OCI-LY1 (cell line): ENCODE data around the gene DZIP3.
A peak's percentile ranks its signal among the peaks of the same experiment; 100 is the strongest.

Source experiments
- H2AFZ ChIP-seq: fragments of 200-600 bp; sonication (generic), shearing (Covaris generic); 2 replicates; pipeline ENCODE4 v1.6.0; 2014; ENCODE audit warnings: antibody characterized with exemption, mild to moderate bottlenecking, low read length
- H3F3A ChIP-seq: fragments of 200-600 bp; sonication (generic), shearing (Covaris generic); 2 replicates; pipeline ENCODE4 v1.6.0; 2014; ENCODE audit warnings: mild to moderate bottlenecking, antibody characterized with exemption, low read length, moderate library complexity; ENCODE audit not compliant: insufficient read depth
- H3K27ac ChIP-seq: fragments of 200-600 bp; sonication (generic); 2 replicates; pipeline ENCODE4 v1.5.1; 2014; ENCODE audit warnings: low read length, mixed run types, mild to moderate bottlenecking, low read depth; ENCODE audit not compliant: poor library complexity, severe bottlenecking
- H3K27me3 ChIP-seq: fragments of 200-600 bp; sonication (generic); 2 replicates; pipeline ENCODE4 v1.6.0; 2014; ENCODE audit warnings: antibody characterized with exemption, mild to moderate bottlenecking, low read length, moderate library complexity; ENCODE audit not compliant: insufficient read depth
- H3K36me3 ChIP-seq: fragments of 200-600 bp; sonication (generic); 2 replicates; pipeline ENCODE4 v1.6.1; 2014; ENCODE audit warnings: mild to moderate bottlenecking, antibody characterized with exemption, low read length, moderate library complexity, mixed read lengths; ENCODE audit not compliant: insufficient read depth
- H3K4me1 ChIP-seq: fragments of 200-600 bp; sonication (generic); 2 replicates; pipeline ENCODE4 v1.5.1; 2014; ENCODE audit warnings: mild to moderate bottlenecking, low read length, moderate library complexity; ENCODE audit not compliant: insufficient read depth, severe bottlenecking
- H3K4me2 ChIP-seq: fragments of 200-600 bp; sonication (generic), shearing (Covaris generic); 2 replicates; pipeline ENCODE4 v1.6.1; 2014; ENCODE audit warnings: low read length
- H3K4me3 ChIP-seq: fragments of 200-600 bp; sonication (generic); 2 replicates; pipeline ENCODE4 v1.5.1; 2014; ENCODE audit warnings: low read length, low read depth, mild to moderate bottlenecking, mixed read lengths; ENCODE audit not compliant: poor library complexity, severe bottlenecking
- H3K79me2 ChIP-seq: fragments of 200-600 bp; shearing (Covaris generic); 2 replicates; pipeline ENCODE4 v1.6.1; 2016; ENCODE audit warnings: mixed run types, low read length, mixed read lengths; ENCODE audit not compliant: insufficient read depth
- H3K9ac ChIP-seq: fragments of 200-600 bp; sonication (generic), shearing (Covaris generic); 2 replicates; pipeline ENCODE4 v1.6.1; 2014; ENCODE audit warnings: mild to moderate bottlenecking, low read length, mixed read lengths
- H3K9me2 ChIP-seq: fragments of 200-600 bp; sonication (generic), shearing (Covaris generic); 2 replicates; pipeline ENCODE4 v1.6.1; 2014; ENCODE audit warnings: low read depth, mild to moderate bottlenecking, low read length, mixed read lengths
- H3K9me3 ChIP-seq: fragments of 200-600 bp; shearing (Covaris generic); 2 replicates; pipeline ENCODE4 v1.6.1; 2014; ENCODE audit warnings: low read length, mixed read lengths
- H4K20me1 ChIP-seq: fragments of 200-600 bp; sonication (generic), shearing (Covaris generic); 2 replicates; pipeline ENCODE4 v1.6.0; 2016; ENCODE audit warnings: mild to moderate bottlenecking, low read length; ENCODE audit not compliant: insufficient read depth
- CTCF ChIP-seq: fragments of 200-600 bp; sonication (generic), shearing (Covaris generic); IDR thresholded peaks from 2 replicates; pipeline ENCODE4 v1.5.1; 2017; ENCODE audit warnings: mild to moderate bottlenecking, antibody characterized with exemption, low read length, moderate library complexity, mixed read lengths
- EZH2 ChIP-seq: fragments of 200-600 bp; sonication (generic), shearing (Covaris generic); IDR thresholded peaks from 2 replicates; pipeline ENCODE4 v1.8.0; 2017; ENCODE audit warnings: borderline replicate concordance, mixed run types, mild to moderate bottlenecking, antibody characterized with exemption, low read length, moderate library complexity, mixed read lengths

The DZIP3 gene

GRCh38 chr3:108588601-108589000 lies 921 bp upstream of the DZIP3 start:
- no peak overlapping the region for H2AFZ ChIP-seq
- H3K4me1 ChIP-seq, result peaks cover 51% of the 10 kb centered on the region
- no peaks in the 10 kb centered on the region for H3F3A ChIP-seq
- H4K20me1 ChIP-seq, result no peaks in the 10 kb centered on the region
- H3K9ac ChIP-seq, result peak overlapping the region; percentile 85
- peak overlapping the region; percentile 84 for H3K4me2 ChIP-seq
- TF ChIP-seq EZH2 (no peak), CTCF (no peak)
- H3K27me3 ChIP-seq, result no peaks in the 10 kb centered on the region
- peaks cover 61% of the 10 kb centered on the region for H3K79me2 ChIP-seq
- peak overlapping the region; percentile 89 for H3K27ac ChIP-seq
- H3K9me2 ChIP-seq, result no peaks in the 10 kb centered on the region
- no peaks in the 10 kb centered on the region for H3K9me3 ChIP-seq
- H3K36me3 ChIP-seq, result peaks cover 31% of the 10 kb centered on the region
- H3K4me3 ChIP-seq, result peak overlapping the region; percentile 67

- Histone ChIP-seq H3K36me3 (peaks cover 17% of the 10 kb centered on the region), H2AFZ (peak overlapping the region; percentile 18), H3K27me3 (no peaks in the 10 kb centered on the region), H3K4me2 (peak overlapping the region; percentile 84), H3K79me2 (peaks cover 50% of the 10 kb centered on the region), H3K27ac (peak overlapping the region; percentile 89), H3K9me2 (no peaks in the 10 kb centered on the region), H4K20me1 (no peaks in the 10 kb centered on the region), H3K4me1 (peaks cover 51% of the 10 kb centered on the region), H3K9me3 (no peaks in the 10 kb centered on the region), H3F3A (no peaks in the 10 kb centered on the region), H3K9ac (peak overlapping the region; percentile 85), H3K4me3 (peak overlapping the region; percentile 67)
- TF ChIP-seq EZH2 (no peak), CTCF (no peak)
These were observed 439 bp downstream of the DZIP3 start for GRCh38 chr3:108589998-108590323.

- Histone ChIP-seq H3F3A (no peaks in the 10 kb centered on the region), H3K4me1 (peaks cover 51% of the 10 kb centered on the region), H3K9me2 (no peaks in the 10 kb centered on the region), H3K4me3 (peak overlapping the region; percentile 67), H3K9me3 (no peaks in the 10 kb centered on the region), H3K27ac (peak overlapping the region; percentile 89), H2AFZ (no peak overlapping the region), H3K27me3 (no peaks in the 10 kb centered on the region), H3K9ac (peak overlapping the region; percentile 85), H4K20me1 (no peaks in the 10 kb centered on the region), H3K36me3 (peaks cover 12% of the 10 kb centered on the region), H3K4me2 (peak overlapping the region; percentile 84), H3K79me2 (peaks cover 45% of the 10 kb centered on the region)
- no peak for TF ChIP-seq EZH2
- TF ChIP-seq CTCF, result no peak
These were observed 938 bp downstream of the DZIP3 start for GRCh38 chr3:108590460-108590859.
